IMR-90 (cell line): ENCODE data around the gene OR2AK2. TPM values are rescaled to one million over a fixed set of nuclear protein-coding genes. Genes with fewer than 3 reads are reported as not detected.
A peak's percentile ranks its signal among the peaks of the same experiment; 100 is the strongest.
"Not testable (repeated sequence)": the region's sequence is repeated elsewhere in the genome, so short reads cannot be mapped to it uniquely, and the experiment has no call there.

Experiments
- ATAC-seq: fragments of 200-7000 bp; cut with Tn5 transposase; 2 replicates; pipeline ENCODE4 v1.9.1; 2020; ENCODE audit warnings: low read depth, mild to moderate bottlenecking, moderate library complexity
- BruUV-seq: library from RNA; stranded (reverse); fragments of 400-500 nt; replicated peaks from 2 replicates; lab custom pipeline; 2021; lab: Mats Ljungman, UMichigan
- CTCF ChIA-PET: fragments of 300-600 bp; formaldehyde crosslinking; extraction: SDS; loops from one replicate; lab custom pipeline; 2021; ENCODE audit warnings: antibody characterized with exemption; lab: Yijun Ruan, JAX
- POLR2A ChIA-PET: fragments of 300-600 bp; sonication (Branson Sonifier 250); formaldehyde crosslinking; loops from one replicate; lab custom pipeline; 2022; ENCODE audit warnings: antibody characterized with exemption; ENCODE audit not compliant: unreplicated experiment; lab: Charles Lee
- DNase-seq: peaks from one replicate; pipeline ENCODE4 v3.0.0; 2013
- H2AFZ ChIP-seq: replicated peaks from 2 replicates; pipeline ENCODE3; 2013; ENCODE audit warnings: low read length, mild to moderate bottlenecking; ENCODE audit not compliant: poor library complexity
- H2AK5ac ChIP-seq: 2 replicates; pipeline ENCODE4 v1.6.1; 2013; ENCODE audit warnings: low read depth, low read length, inconsistent platforms
- H2AK9ac ChIP-seq: replicated peaks from 2 replicates; pipeline ENCODE3; 2013; ENCODE audit warnings: mild to moderate bottlenecking, low read depth, low read length, moderate library complexity; ENCODE audit not compliant: poor library complexity
- H2BK120ac ChIP-seq: 2 replicates; pipeline ENCODE4 v1.6.1; 2013; ENCODE audit warnings: low read depth, low read length, inconsistent platforms
- H2BK15ac ChIP-seq: 3 replicates; pipeline ENCODE4 v1.6.1; 2013; ENCODE audit warnings: low read depth, low read length, inconsistent platforms
- H2BK20ac ChIP-seq: 2 replicates; pipeline ENCODE4 v1.6.1; 2013; ENCODE audit warnings: low read depth, mild to moderate bottlenecking, inconsistent platforms, low read length, moderate library complexity
- H2BK5ac ChIP-seq: 2 replicates; pipeline ENCODE4 v1.6.1; 2013; ENCODE audit warnings: mild to moderate bottlenecking, low read depth, low read length, inconsistent platforms; ENCODE audit not compliant: poor library complexity, severe bottlenecking
- H3K14ac ChIP-seq: replicated peaks from 2 replicates; pipeline ENCODE4 v1.6.1; 2013; ENCODE audit warnings: low read depth, low read length, inconsistent platforms
- H3K18ac ChIP-seq: 2 replicates; pipeline ENCODE4 v1.6.1; 2013; ENCODE audit warnings: low read depth, low read length, control low read depth
- H3K23ac ChIP-seq: 2 replicates; pipeline ENCODE4 v1.6.1; 2013; ENCODE audit warnings: low read depth, low read length, inconsistent platforms
- H3K27ac ChIP-seq: 2 replicates; pipeline ENCODE4 v1.5.1; 2013; ENCODE audit warnings: mild to moderate bottlenecking, control low read depth, low read length; ENCODE audit not compliant: insufficient read depth
- H3K27me3 ChIP-seq: 2 replicates; pipeline ENCODE4 v1.6.1; 2013; ENCODE audit warnings: low read length; ENCODE audit not compliant: control insufficient read depth, insufficient read depth
- H3K36me3 ChIP-seq: 2 replicates; pipeline ENCODE4 v1.6.1; 2013; ENCODE audit warnings: low read length, mixed read lengths; ENCODE audit not compliant: control insufficient read depth, insufficient read depth
- H3K4ac ChIP-seq: 2 replicates; pipeline ENCODE4 v1.6.1; 2013; ENCODE audit warnings: low read depth, low read length, inconsistent platforms
- H3K4me1 ChIP-seq: 2 replicates; pipeline ENCODE4 v1.6.1; 2013; ENCODE audit warnings: low read length, mixed read lengths; ENCODE audit not compliant: control insufficient read depth, insufficient read depth
- H3K4me2 ChIP-seq: 2 replicates; pipeline ENCODE4 v1.6.1; 2013; ENCODE audit warnings: low read depth, mild to moderate bottlenecking, control low read depth, low read length, moderate library complexity
- H3K4me3 ChIP-seq: 2 replicates; pipeline ENCODE4 v1.5.1; 2013; ENCODE audit warnings: low read depth, mild to moderate bottlenecking, control low read depth, low read length, moderate library complexity; ENCODE audit not compliant: insufficient read depth
- H3K56ac ChIP-seq: 2 replicates; pipeline ENCODE4 v1.6.1; 2013; ENCODE audit warnings: low read length, inconsistent platforms; ENCODE audit not compliant: insufficient read depth; ENCODE audit errors: extremely low read depth
- H3K79me1 ChIP-seq, 2 experiments: 2 replicates each; pipeline ENCODE4 v1.6.1; 2013; ENCODE audit warnings: low read length in 2 of 2, inconsistent platforms in 1 of 2, low read depth in 1 of 2
- H3K9ac ChIP-seq: 2 replicates; pipeline ENCODE4 v1.6.1; 2013; ENCODE audit warnings: low read depth, low read length, control low read depth
- H3K9me1 ChIP-seq: 2 replicates; pipeline ENCODE4 v1.6.1; 2013; ENCODE audit warnings: low read length, inconsistent platforms; ENCODE audit not compliant: insufficient read depth
- H3K9me3 ChIP-seq: 2 replicates; pipeline ENCODE4 v1.6.1; 2013; ENCODE audit warnings: low read length; ENCODE audit not compliant: control insufficient read depth, insufficient read depth
- H4K20me1 ChIP-seq: 2 replicates; pipeline ENCODE4 v1.6.1; 2013; ENCODE audit warnings: low read length, inconsistent platforms; ENCODE audit not compliant: insufficient read depth
- H4K5ac ChIP-seq: 2 replicates; pipeline ENCODE4 v1.6.1; 2013; ENCODE audit warnings: mild to moderate bottlenecking, low read depth, low read length, control low read depth
- H4K8ac ChIP-seq, 2 experiments: 2 replicates each; pipeline ENCODE4 v1.6.1; 2013; ENCODE audit warnings: low read depth in 2 of 2, low read length in 2 of 2, control low read depth in 1 of 2, inconsistent platforms in 1 of 2
- H4K91ac ChIP-seq: 2 replicates; pipeline ENCODE4 v1.6.1; 2013; ENCODE audit warnings: low read depth, low read length, inconsistent platforms; ENCODE audit not compliant: insufficient read depth
- CTCF ChIP-seq: conservative IDR thresholded peaks from 2 replicates; pipeline ENCODE4 v1.5.1; 2012; ENCODE audit warnings: mild to moderate bottlenecking, low read depth, low read length, improper control_type of control experiment
- RAD21 ChIP-seq: IDR thresholded peaks from 2 replicates; pipeline ENCODE4 v1.6.1; 2012; ENCODE audit warnings: low read length, improper control_type of control experiment
- SMC3 ChIP-seq: fragments of 150-350 bp; IDR thresholded peaks from 2 replicates; pipeline ENCODE4 v1.6.1; 2016; ENCODE audit warnings: low read depth, mild to moderate bottlenecking, antibody characterized with exemption, low read length, moderate library complexity
- WGBS, 2 experiments: methylation state at CpG; one replicate each; pipeline versions ENCODE4 v1.1.5 to v1.1.7; 2013; ENCODE audit warnings: missing lambda C conversion rate in 2 of 2; ENCODE audit not compliant: insufficient read length in 1 of 2; ENCODE audit errors: extremely low coverage in 2 of 2; 5-methylcytosine and 5-hydroxymethylcytosine counted together
- dilution Hi-C: fragments of 300-500 bp; cut with HindIII; formaldehyde crosslinking; loops from one replicate; pipeline ENCODE4 v1.14.3; 2018; ENCODE audit warnings: low sequenced_read_pairs; ENCODE audit not compliant: unreplicated experiment
- in situ Hi-C: fragments of 300-500 bp; cut with MboI; formaldehyde crosslinking; loops from 3 replicates; pipeline ENCODE4 v1.14.3; 2019; ENCODE audit warnings: low sequenced_read_pairs, inconsistent platforms, mixed read lengths
- intact Hi-C: fragments of 100-400 bp; cut with micrococcal nuclease; formaldehyde crosslinking; loops from 2 replicates; pipeline ENCODE4 v1.10.0; 2022
- polyA plus RNA-seq, 3 experiments: library from polyadenylated mRNA; depleted of rRNA; stranded (reverse); fragments of >200 nt; gene quantifications; 2 replicates each; pipeline ENCODE4 v1.2.3, GENCODE V29; 2012; ENCODE audit warnings: low replicate concordance in 1 of 3
- total RNA-seq: library from RNA; depleted of rRNA; stranded (reverse); fragments of >200 nt; gene quantifications from 2 replicates; pipeline ENCODE4 v1.2.3, GENCODE V29; 2012

OR2AK2 gene
- total and polyA plus RNA-seq, 2 of the 4 experiments (the other 2 are of a cell fraction): not detected

GRCh38 chr1:247936965-247937734 is 27.9 kb upstream of the OR2AK2 start:
- BruUV-seq, H3K4me1 ChIP-seq, H3K18ac ChIP-seq, H3K4ac ChIP-seq, H2AK9ac ChIP-seq, H4K91ac ChIP-seq, H3K27me3 ChIP-seq, H3K36me3 ChIP-seq, in situ Hi-C loops, H4K8ac ChIP-seq, H4K5ac ChIP-seq, intact Hi-C loops, H2BK15ac ChIP-seq, H2BK5ac ChIP-seq, H3K9me1 ChIP-seq, POLR2A ChIA-PET, H3K79me1 ChIP-seq, CTCF ChIA-PET, H4K20me1 ChIP-seq, H2BK120ac ChIP-seq, H3K14ac ChIP-seq, H3K56ac ChIP-seq, H3K27ac ChIP-seq, H2BK20ac ChIP-seq, H3K4me2 ChIP-seq, dilution Hi-C loops, H3K23ac ChIP-seq, H2AK5ac ChIP-seq, ATAC-seq, H3K9ac ChIP-seq: not testable (repeated sequence)
- Histone ChIP-seq H3K9me3 (peaks cover 13% of the 10 kb centered on the region; the same call in 1 of the 2 replicates), H2AFZ (peak overlapping the region; percentile 67), H3K4me3 (peak overlapping the region; percentile 73)
- 28% methylated on average over 16 of the region's 44 CpGs; no CpG with 5 or more reads in 1 of the 2 experiments for WGBS, 2 experiments
- peak; percentile 11 for DNase-seq
- TF ChIP-seq CTCF (peak; percentile 63), SMC3 (peak; percentile 37; the same call in 1 of the 2 replicates), RAD21 (peak; percentile 29)
